Measurements from ENCODE around the gene PPP1R12C. TPM values are rescaled to one million over a fixed set of nuclear protein-coding genes. Genes with fewer than 3 reads are reported as not detected.

Gene PPP1R12C
- total and polyA plus RNA-seq, 10 of the 15 experiments (the other 5 are each of a cell fraction or from before 2014, with no cell fraction given): 1.4 to 84.7 (median 20.5) TPM

DNA sequence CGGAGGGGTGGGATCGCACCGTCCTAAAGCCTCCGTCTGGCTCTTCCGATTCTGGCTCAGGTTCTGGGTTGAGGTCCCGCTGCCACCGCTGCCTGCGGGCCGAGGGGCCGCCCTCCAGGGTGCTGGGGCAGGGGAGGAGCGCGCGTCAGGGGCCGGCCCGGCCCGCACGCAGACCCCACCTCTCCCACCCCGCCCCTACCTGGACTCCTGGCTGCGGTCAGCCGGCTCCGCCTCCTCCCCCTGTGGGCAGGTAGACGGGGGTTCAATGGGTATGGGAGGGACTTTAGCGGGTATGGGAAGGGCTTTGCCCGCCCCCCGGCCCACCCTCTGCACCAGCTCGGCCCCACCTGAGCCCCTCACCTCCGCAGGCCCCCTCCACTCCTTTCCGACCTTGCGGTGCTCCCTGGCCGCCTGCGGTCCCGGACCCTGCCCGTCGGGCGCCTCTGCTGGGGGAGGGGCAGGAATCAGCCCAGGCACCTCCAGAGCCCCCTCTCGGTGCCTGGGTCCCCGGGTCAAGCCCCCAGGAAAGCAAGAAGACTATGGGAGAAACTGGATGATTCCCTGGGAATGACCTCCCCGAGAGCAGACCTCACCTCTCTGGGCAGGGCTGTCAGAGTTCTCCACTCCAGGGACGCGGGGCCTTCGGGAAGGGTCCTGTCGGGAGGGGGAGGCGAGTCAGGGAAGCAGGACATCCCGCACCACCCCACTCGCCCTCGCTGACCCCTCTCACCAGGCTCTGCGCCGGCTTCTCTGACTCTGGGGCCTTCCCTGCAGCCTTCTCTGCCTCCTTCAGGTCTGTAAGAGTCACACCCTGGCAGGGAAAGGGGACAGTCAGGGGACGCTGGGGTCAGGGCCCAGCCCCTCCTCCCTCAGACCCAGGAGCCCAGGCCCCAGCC, 24.8 kb downstream of the PPP1R12C start:
- in situ Hi-C loops (cut with MboI): no loop called here

More for the DNA sequence above, 24.8 kb downstream of the PPP1R12C start:
- Histone ChIP-seq H3K9ac (ENCODE audit: control insufficient read depth, insufficient read depth, low read length) (no peak overlapping the region), H3K27me3 (replicated peaks in 1 of 2; ENCODE audit: control insufficient read depth in 2 of 2, insufficient read depth in 2 of 2, low read length in 1 of 2) (peaks cover 0 to 2% of the 10 kb centered on the region in 2 experiments; a peak in 1 of 4 replicates), H3K36me3 (ENCODE audit: control insufficient read depth in 2 of 2, insufficient read depth in 2 of 2, low read length in 1 of 2) (peaks cover 0 to 2% of the 10 kb centered on the region in 2 experiments; a peak in 2 of 4 replicates), H4K20me1 (ENCODE audit: control insufficient read depth, insufficient read depth) (no peaks in the 10 kb centered on the region), H3K4me3 (no peak overlapping the region), H3K79me2 (ENCODE audit: control insufficient read depth, insufficient read depth, low read length) (no peaks in the 10 kb centered on the region), H3K4me2 (ENCODE audit: control insufficient read depth, insufficient read depth) (no peak overlapping the region), H3K27ac (ENCODE audit: control insufficient read depth, insufficient read depth) (no peak overlapping the region), H2AFZ (ENCODE audit: control insufficient read depth, low read depth, low read length) (no peak overlapping the region), H3K4me1 (ENCODE audit: control insufficient read depth, insufficient read depth, low read length) (no peaks in the 10 kb centered on the region), H3K9me3 (replicated peaks; ENCODE audit: control insufficient read depth, insufficient read depth, low read length) (no peaks in the 10 kb centered on the region)
- TF ChIP-seq HDAC6 (IDR thresholded peaks at IDR 0.05; ENCODE audit: unreplicated experiment) (no peak), TCF7 (IDR thresholded peaks at IDR 0.05; ENCODE audit: borderline replicate concordance) (no peak), TAF1 (IDR thresholded peaks at IDR 0.05; ENCODE audit: borderline replicate concordance, low read depth, low read length) (no peak), KDM1A (IDR thresholded peaks at IDR 0.05; ENCODE audit: borderline replicate concordance) (no peak), CBX5 (IDR thresholded peaks at IDR 0.05; ENCODE audit: low read depth) (no peak), POLR2AphosphoS5 (IDR thresholded peaks at IDR 0.05; ENCODE audit: low read length) (no peak), MYC (IDR thresholded peaks at IDR 0.05; ENCODE audit: insufficient read depth, insufficient read length, insufficient replicate concordance, low read length, severe bottlenecking) (no peak), SIX5 (IDR thresholded peaks at IDR 0.05; ENCODE audit: low read depth, low read length, severe bottlenecking) (no peak), RCOR1 (conservative IDR thresholded peaks at IDR 0.05; ENCODE audit: low read depth, low read length) (no peak), ZNF274 (IDR thresholded peaks at IDR 0.05; ENCODE audit: insufficient read depth, insufficient read length) (no peak), SMC3 (IDR thresholded peaks at IDR 0.05; ENCODE audit: borderline replicate concordance, low read length) (no peak), ELK1 (IDR thresholded peaks at IDR 0.05; ENCODE audit: low read depth, low read length) (no peak), YY1 (IDR thresholded peaks at IDR 0.05; ENCODE audit: low read depth, low read length) (no peak)
- SMC1A ChIA-PET (ENCODE audit: uncharacterized antibody, unreplicated experiment): no interaction called here
- CTCF ChIA-PET: no interaction called here
- POLR2A ChIA-PET: no interaction called here
- BruUV-seq (replicated peaks): no TSS peak
- ATAC-seq (no peak), DNase-seq (ENCODE audit: low read depth, low spot score) (no peak), FAIRE-seq (no peak)
- intact Hi-C loops (cut with micrococcal nuclease; ENCODE audit: unreplicated experiment): no loop called here
- RAD21 ChIA-PET (ENCODE audit: unreplicated experiment): no interaction called here
- over 99% methylated on average over 33 of the region's 49 CpGs for WGBS (ENCODE audit: insufficient coverage, insufficient replicate concordance, low lambda C conversion rate, missing lambda C conversion rate)
